NB4 (cell line): ENCODE results near the gene USP10.

Experiments used
- DNase-seq: peaks from one replicate; pipeline ENCODE4 v3.0.0; 2010; ENCODE audit warnings: low read depth
- H3K4me3 ChIP-seq: one replicate; pipeline ENCODE4 v1.5.1; 2011; ENCODE audit warnings: mild to moderate bottlenecking, low read depth, low read length, moderate library complexity
- MYC ChIP-seq: IDR thresholded peaks from 2 replicates; pipeline ENCODE4 v1.6.1; 2011; ENCODE audit warnings: low read depth, low read length
- POLR2A ChIP-seq: IDR thresholded peaks from 2 replicates; pipeline ENCODE4 v1.6.1; 2011; ENCODE audit warnings: mild to moderate bottlenecking; ENCODE audit not compliant: insufficient read length; ENCODE audit errors: extremely low read depth
- TF ChIP-seq, protein P1 (sequence below): IDR thresholded peaks from one replicate; pipeline ENCODE4 v1.5.1; 2012; ENCODE audit warnings: low read depth, low read length
- TF ChIP-seq, protein P2 (sequence below): IDR thresholded peaks from 2 replicates; pipeline ENCODE4 v1.6.1; 2011; ENCODE audit warnings: low read depth, low read length

Gene USP10

DNA sequence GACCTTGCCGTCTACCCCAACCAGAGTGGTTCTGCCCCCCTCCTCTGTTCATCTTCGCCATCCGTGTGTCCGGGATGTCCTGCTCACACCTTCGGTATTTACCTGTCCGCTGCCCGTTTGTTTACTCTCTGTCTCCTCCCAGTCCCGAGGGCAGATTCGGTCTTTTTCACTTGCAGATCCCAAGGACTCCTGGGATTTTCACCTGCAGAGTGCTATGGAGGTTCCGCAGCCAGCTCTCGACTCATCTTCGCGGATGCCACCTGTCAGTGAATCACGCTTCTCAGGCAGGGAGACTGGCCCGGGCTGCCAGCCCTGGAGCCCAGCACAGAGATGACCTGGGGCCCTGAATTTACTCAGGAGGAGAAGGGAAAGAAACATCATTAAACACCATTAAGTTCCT lies 128.1 kb downstream of the USP10 start:
- no peak for DNase-seq
- H3K4me3 ChIP-seq = no peak overlapping the region
- TF ChIP-seq, protein P1, sequence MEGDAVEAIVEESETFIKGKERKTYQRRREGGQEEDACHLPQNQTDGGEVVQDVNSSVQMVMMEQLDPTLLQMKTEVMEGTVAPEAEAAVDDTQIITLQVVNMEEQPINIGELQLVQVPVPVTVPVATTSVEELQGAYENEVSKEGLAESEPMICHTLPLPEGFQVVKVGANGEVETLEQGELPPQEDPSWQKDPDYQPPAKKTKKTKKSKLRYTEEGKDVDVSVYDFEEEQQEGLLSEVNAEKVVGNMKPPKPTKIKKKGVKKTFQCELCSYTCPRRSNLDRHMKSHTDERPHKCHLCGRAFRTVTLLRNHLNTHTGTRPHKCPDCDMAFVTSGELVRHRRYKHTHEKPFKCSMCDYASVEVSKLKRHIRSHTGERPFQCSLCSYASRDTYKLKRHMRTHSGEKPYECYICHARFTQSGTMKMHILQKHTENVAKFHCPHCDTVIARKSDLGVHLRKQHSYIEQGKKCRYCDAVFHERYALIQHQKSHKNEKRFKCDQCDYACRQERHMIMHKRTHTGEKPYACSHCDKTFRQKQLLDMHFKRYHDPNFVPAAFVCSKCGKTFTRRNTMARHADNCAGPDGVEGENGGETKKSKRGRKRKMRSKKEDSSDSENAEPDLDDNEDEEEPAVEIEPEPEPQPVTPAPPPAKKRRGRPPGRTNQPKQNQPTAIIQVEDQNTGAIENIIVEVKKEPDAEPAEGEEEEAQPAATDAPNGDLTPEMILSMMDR = no peak
- no peak for TF ChIP-seq MYC
- TF ChIP-seq POLR2A = no peak
- TF ChIP-seq, protein P2, sequence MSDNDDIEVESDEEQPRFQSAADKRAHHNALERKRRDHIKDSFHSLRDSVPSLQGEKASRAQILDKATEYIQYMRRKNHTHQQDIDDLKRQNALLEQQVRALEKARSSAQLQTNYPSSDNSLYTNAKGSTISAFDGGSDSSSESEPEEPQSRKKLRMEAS = no peak

DNA sequence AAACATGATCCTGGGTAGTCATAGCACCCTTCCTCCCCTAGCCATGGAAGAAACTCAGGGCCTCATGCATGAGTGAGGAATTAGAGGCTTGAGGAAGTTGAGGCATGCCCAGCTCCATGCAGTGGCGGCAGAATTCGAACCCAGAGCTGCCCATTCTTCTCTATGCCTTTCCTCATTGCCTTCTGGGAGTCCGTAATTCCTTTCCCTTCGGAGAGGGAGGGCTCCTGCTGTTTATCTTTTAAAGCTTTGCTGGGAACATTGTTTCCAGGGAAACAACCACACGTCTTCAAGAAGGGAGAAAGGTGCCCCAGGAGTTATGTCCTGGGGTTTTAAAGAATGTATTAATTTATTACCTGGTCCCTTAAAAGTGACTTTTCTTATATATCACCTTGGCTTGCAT lies 128.5 kb downstream of the USP10 start:
- H3K4me3 ChIP-seq = no peak overlapping the region
- no peak for DNase-seq
- TF ChIP-seq, protein P1 = no peak
- TF ChIP-seq, protein P2 = no peak
- no peak for TF ChIP-seq MYC
- no peak for TF ChIP-seq POLR2A
